GM12878 (cell line): ENCODE results near the gene INVS. TPM values are rescaled to one million over a fixed set of nuclear protein-coding genes. Genes with fewer than 3 reads are reported as not detected.

Experiments used
- ATAC-seq: fragments of 200-7000 bp; cut with Tn5 transposase; 3 replicates; pipeline ENCODE4 v1.9.1; 2020; ENCODE audit warnings: mild to moderate bottlenecking, moderate library complexity
- BruUV-seq: library from RNA; stranded (reverse); fragments of 400-500 nt; replicated peaks from 2 replicates; lab custom pipeline; 2021; lab: Mats Ljungman, UMichigan
- CTCF ChIA-PET: fragments of 300-600 bp; sonication (Branson Sonifier 250); formaldehyde crosslinking; extraction: SDS; loops from one replicate; lab custom pipeline; 2021; ENCODE audit warnings: inconsistent platforms; lab: Yijun Ruan, JAX
- POLR2A ChIA-PET: fragments of 350-600 bp; formaldehyde crosslinking; extraction: SDS; loops from one replicate; lab custom pipeline; 2021; ENCODE audit warnings: inconsistent platforms; lab: Charles Lee
- RAD21 ChIA-PET: fragments of 300-600 bp; sonication (Branson Sonifier 250); formaldehyde crosslinking; loops from one replicate; lab custom pipeline; 2023; ENCODE audit warnings: antibody characterized with exemption; ENCODE audit not compliant: unreplicated experiment; lab: Charles Lee
- SMC1A ChIA-PET: fragments of 300-600 bp; sonication (Branson Sonifier 250); formaldehyde crosslinking; loops from one replicate; lab custom pipeline; 2023; ENCODE audit not compliant: unreplicated experiment, uncharacterized antibody; lab: Charles Lee
- DNase-seq: peaks from one replicate; pipeline ENCODE4 v3.0.0-alpha.2; 2011; ENCODE audit warnings: low read depth, low spot score
- FAIRE-seq: peaks from 3 replicates; lab custom pipeline; 2011; peaks lifted over from hg19 to GRCh38; lab: Jason Lieb, UNC
- H2AFZ ChIP-seq: 2 replicates; pipeline ENCODE4 v1.6.0; 2011; ENCODE audit warnings: low read depth, low read length, control low read depth; ENCODE audit not compliant: control insufficient read depth
- H3K27ac ChIP-seq: 2 replicates; pipeline ENCODE4 v1.5.1; 2011; ENCODE audit warnings: control low read depth; ENCODE audit not compliant: control insufficient read depth, insufficient read depth
- H3K27me3 ChIP-seq, 2 experiments: replicated peaks in 1 of 2; 2 replicates each; pipeline versions ENCODE4 v1.6.0 to v1.6.1; 2011; ENCODE audit warnings: low read length in 1 of 2; ENCODE audit not compliant: control insufficient read depth in 2 of 2, insufficient read depth in 2 of 2
- H3K36me3 ChIP-seq, 2 experiments: 2 replicates each; pipeline ENCODE4 v1.5.1; 2011; ENCODE audit warnings: low read length in 1 of 2; ENCODE audit not compliant: control insufficient read depth in 2 of 2, insufficient read depth in 2 of 2
- H3K4me1 ChIP-seq: 2 replicates; pipeline ENCODE4 v1.6.1; 2011; ENCODE audit warnings: mild to moderate bottlenecking, low read length, moderate library complexity, mixed read lengths; ENCODE audit not compliant: control insufficient read depth, insufficient read depth
- H3K4me2 ChIP-seq: 2 replicates; pipeline ENCODE4 v1.6.0; 2011; ENCODE audit warnings: control low read depth; ENCODE audit not compliant: control insufficient read depth, insufficient read depth
- H3K4me3 ChIP-seq: fragments of 200-600 bp; sonication (generic); 2 replicates; pipeline ENCODE4 v1.5.1; 2016
- H3K79me2 ChIP-seq: 2 replicates; pipeline ENCODE4 v1.6.0; 2011; ENCODE audit warnings: low read length; ENCODE audit not compliant: control insufficient read depth, insufficient read depth
- H3K9ac ChIP-seq: 2 replicates; pipeline ENCODE4 v1.8.0; 2011; ENCODE audit warnings: low read length, control low read depth, mixed read lengths; ENCODE audit not compliant: control insufficient read depth, insufficient read depth
- H3K9me3 ChIP-seq: replicated peaks from 3 replicates; pipeline ENCODE4 v1.5.1; 2011; ENCODE audit warnings: mild to moderate bottlenecking, low read length; ENCODE audit not compliant: control insufficient read depth, insufficient read depth
- H4K20me1 ChIP-seq: 2 replicates; pipeline ENCODE4 v1.6.0; 2011; ENCODE audit not compliant: control insufficient read depth, insufficient read depth
- CBX5 ChIP-seq: sonication (generic); IDR thresholded peaks from 2 replicates; pipeline ENCODE4 v1.6.1; 2016; ENCODE audit warnings: low read depth, moderate library complexity, mild to moderate bottlenecking, inconsistent platforms
- EGR1 ChIP-seq, 2 experiments: IDR thresholded peaks; 1 replicate in 1 of 2; 2 replicates in 1 of 2; pipeline ENCODE4 v1.6.1; 2011 to 2012; ENCODE audit warnings: low read depth in 2 of 2, low read length in 2 of 2, borderline replicate concordance in 1 of 2, mild to moderate bottlenecking in 1 of 2, moderate library complexity in 1 of 2
- NFIC ChIP-seq: IDR thresholded peaks from 2 replicates; pipeline ENCODE4 v1.6.1; 2012; ENCODE audit warnings: low read depth, mild to moderate bottlenecking, inconsistent platforms, low read length, moderate library complexity
- WGBS: methylation state at CpG from one replicate; pipeline ENCODE4 v1.1.6; 2016; ENCODE audit warnings: low lambda C conversion rate; ENCODE audit not compliant: insufficient replicate concordance, insufficient coverage; ENCODE audit errors: missing lambda C conversion rate; 5-methylcytosine and 5-hydroxymethylcytosine counted together
- in situ Hi-C: fragments of 300-500 bp; cut with MboI; formaldehyde crosslinking; loops from 9 replicates; pipeline ENCODE4 v1.14.3; 2018; ENCODE audit warnings: mixed read lengths
- intact Hi-C: fragments of 100-400 bp; cut with micrococcal nuclease; formaldehyde crosslinking; loops from one replicate; pipeline ENCODE4 v1.14.2; 2022; ENCODE audit not compliant: unreplicated experiment
- polyA plus RNA-seq, 11 experiments: library from polyadenylated mRNA; depleted of rRNA in 4 of 11; unstranded in 6 of 11; stranded (reverse) in 5 of 11; fragments of >200 nt; fragmentation: Nextera tagmentation in 4 of 11; fragmentation: Illumina TruSeq in 1 of 11; extraction: Ambion mirVana in 4 of 11; extraction: Trizol in 1 of 11; gene quantifications; 1 replicate in 1 of 11; 2 replicates in 10 of 11; pipeline versions ENCODE4 v1.2.1 to v1.2.3, GENCODE V29; 2011 to 2016; ENCODE audit warnings: inconsistent platforms in 2 of 11, missing spikeins in 2 of 11, low read depth in 1 of 11
- total RNA-seq, 4 experiments: library from RNA; depleted of rRNA in 3 of 4; stranded (reverse); fragments of >200 nt in 3 of 4; fragmentation: Illumina TruSeq in 1 of 4; extraction: Trizol in 1 of 4; gene quantifications; 2 replicates each; pipeline versions ENCODE4 v1.2.1 to v1.2.3, GENCODE V29; 2013 to 2021
- TF ChIP-seq, protein P1 (sequence below): fragments of 450-650 bp; IDR thresholded peaks from 2 replicates; pipeline ENCODE4 v1.6.1; 2014; ENCODE audit warnings: mild to moderate bottlenecking

The INVS gene
- total and polyA plus RNA-seq, 10 of the 15 experiments (the other 5 are each of a cell fraction or from before 2014, with no cell fraction given) = 0.93 to 20.8 (median 13.2) TPM

GRCh38 chr9:100282388-100282719 lies 183.3 kb downstream of the INVS start (continued):
- TF ChIP-seq, protein P1, sequence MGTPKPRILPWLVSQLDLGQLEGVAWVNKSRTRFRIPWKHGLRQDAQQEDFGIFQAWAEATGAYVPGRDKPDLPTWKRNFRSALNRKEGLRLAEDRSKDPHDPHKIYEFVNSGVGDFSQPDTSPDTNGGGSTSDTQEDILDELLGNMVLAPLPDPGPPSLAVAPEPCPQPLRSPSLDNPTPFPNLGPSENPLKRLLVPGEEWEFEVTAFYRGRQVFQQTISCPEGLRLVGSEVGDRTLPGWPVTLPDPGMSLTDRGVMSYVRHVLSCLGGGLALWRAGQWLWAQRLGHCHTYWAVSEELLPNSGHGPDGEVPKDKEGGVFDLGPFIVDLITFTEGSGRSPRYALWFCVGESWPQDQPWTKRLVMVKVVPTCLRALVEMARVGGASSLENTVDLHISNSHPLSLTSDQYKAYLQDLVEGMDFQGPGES = no peak

- no peak for TF ChIP-seq NFIC
- ChIA-PET CTCF (no interaction called here), SMC1A (interaction anchor here (1.1 kb wide), 1 partner anchor 12 kb away, joined by 3 read pairs; no protein-coding TSS in a partner anchor), RAD21 (no interaction called here), POLR2A (no interaction called here)
- no TSS peak for BruUV-seq
- DNase-seq (no peak), ATAC-seq (no peak), FAIRE-seq (no peak)
- no peak overlapping the region for H3K27ac ChIP-seq
- no peaks in the 10 kb centered on the region; the same call in none of the 3 replicates for H3K9me3 ChIP-seq
- H3K4me3 ChIP-seq = no peak overlapping the region
- no peaks in the 10 kb centered on the region for H3K4me1 ChIP-seq
- H2AFZ ChIP-seq = no peak overlapping the region
- peaks cover 0 to 6% of the 10 kb centered on the region in 2 experiments; a peak in 2 of 4 replicates for H3K36me3 ChIP-seq
- no peak overlapping the region for H3K4me2 ChIP-seq
- intact Hi-C loops (no loop called here), in situ Hi-C loops (no loop called here)
- no peaks in the 10 kb centered on the region for H3K79me2 ChIP-seq
- no peak overlapping the region for H3K9ac ChIP-seq
- no peaks in the 10 kb centered on the region for H3K27me3 ChIP-seq
- H4K20me1 ChIP-seq = no peaks in the 10 kb centered on the region
- WGBS = 93% methylated on average over 7 of the region's 7 CpGs
Observed at GRCh38 chr9:100284247-100284646, 185.2 kb downstream of the INVS start.

- BruUV-seq = no TSS peak
- FAIRE-seq = no peak
- POLR2A ChIA-PET = no interaction called here
- Histone ChIP-seq H3K9ac (no peak overlapping the region), H3K9me3 (no peaks in the 10 kb centered on the region; the same call in none of the 3 replicates), H3K4me2 (no peak overlapping the region), H3K4me3 (no peak overlapping the region), H2AFZ (no peak overlapping the region), H3K27ac (no peak overlapping the region), H3K36me3 (peaks cover 0 to 6% of the 10 kb centered on the region in 2 experiments; a peak in 2 of 4 replicates), H3K27me3 (no peaks in the 10 kb centered on the region), H4K20me1 (no peaks in the 10 kb centered on the region), H3K79me2 (no peaks in the 10 kb centered on the region), H3K4me1 (no peaks in the 10 kb centered on the region)
- SMC1A ChIA-PET = no interaction called here
- in situ Hi-C loops = no loop called here
- intact Hi-C loops = no loop called here
- no peak for ATAC-seq
- no peak for DNase-seq
- CTCF ChIA-PET = interaction anchor here (0.7 kb wide), 1 partner anchor 63 kb away, joined by 4 read pairs; no protein-coding TSS in a partner anchor
- TF ChIP-seq CBX5 (peak; percentile 96), EGR1 (IDR thresholded peaks at IDR 0.05; ENCODE audit: borderline replicate concordance in 1 of 2, low read depth in 2 of 2, low read length in 2 of 2) (no peak)
- RAD21 ChIA-PET = no interaction called here
Observed at GRCh38 chr9:100285080-100285479, 186.0 kb downstream of the INVS start.
